Measurements from ENCODE around the gene TVP23C. TPM values are rescaled to one million over a fixed set of nuclear protein-coding genes. Genes with fewer than 3 reads are reported as not detected.
A peak's percentile ranks its signal among the peaks of the same experiment; 100 is the strongest.

The TVP23C gene
- total and polyA plus RNA-seq, 9 of the 15 experiments (the other 6 are each of a cell fraction or from before 2014, with no cell fraction given) = 5.7 to 16.8 (median 8.2) TPM

- TF ChIP-seq KAT2B (IDR thresholded peaks at IDR 0.05; ENCODE audit: low read depth, low read length) = no peak
- TF ChIP-seq STAT6 (CRISPR knock-in tag; IDR thresholded peaks at IDR 0.05) = no peak
- no peak for TF ChIP-seq ILK (tag; IDR thresholded peaks at IDR 0.05; ENCODE audit: borderline replicate concordance, low read depth)
- TF ChIP-seq SIN3B (IDR thresholded peaks at IDR 0.05; ENCODE audit: low read depth) = no peak
- TF ChIP-seq KLF13 (tag; IDR thresholded peaks at IDR 0.05; ENCODE audit: borderline replicate concordance, low read depth) = no peak
- TF ChIP-seq MCM3 (IDR thresholded peaks at IDR 0.05) = no peak
- TF ChIP-seq PRDM10 (IDR thresholded peaks at IDR 0.05; ENCODE audit: partially characterized antibody) = peak; percentile 89
- TF ChIP-seq CHD7 (IDR thresholded peaks at IDR 0.05; ENCODE audit: low read depth, low read length) = no peak
Measured at GRCh38 chr17:15490634-15491261, 72.5 kb downstream of the TVP23C start (continued).

Measured in K562 (cell line).